PFSK-1 (cell line): Measurements from ENCODE around the gene FAM53A.

ENCODE experiments used
- FOXP2 ChIP-seq: optimal IDR thresholded peaks from 2 replicates; pipeline ENCODE3; 2011; ENCODE audit warnings: borderline replicate concordance, control low read depth, inconsistent platforms; ENCODE audit not compliant: insufficient read depth; ENCODE audit errors: extremely low read length, extremely low read depth
- POLR2AphosphoS5 ChIP-seq: IDR thresholded peaks from 2 replicates; pipeline ENCODE4 v1.6.1; 2012; ENCODE audit warnings: low read depth, mild to moderate bottlenecking, control low read depth, low read length, moderate library complexity
- REST ChIP-seq, 2 experiments: IDR thresholded peaks; 2 replicates each; pipeline versions ENCODE4 v1.6.1 to v1.8.0; 2011 to 2012; ENCODE audit warnings: low read depth in 2 of 2, low read length in 2 of 2, control low read depth in 1 of 2, inconsistent platforms in 1 of 2, mild to moderate bottlenecking in 1 of 2, moderate library complexity in 1 of 2; ENCODE audit not compliant: insufficient read depth in 1 of 2
- SIN3A ChIP-seq: IDR thresholded peaks from 2 replicates; pipeline ENCODE4 v1.6.1; 2012; ENCODE audit warnings: mild to moderate bottlenecking, low read length, moderate library complexity, borderline replicate concordance; ENCODE audit not compliant: insufficient read depth
- TAF1 ChIP-seq: IDR thresholded peaks from 2 replicates; pipeline ENCODE4 v1.6.1; 2012; ENCODE audit warnings: low read length, control low read depth, borderline replicate concordance; ENCODE audit not compliant: insufficient read depth

Gene FAM53A

GRCh38 chr4:1713003-1713851, 29.1 kb upstream of the FAM53A start:
- TF ChIP-seq TAF1: no peak
- no peak for TF ChIP-seq POLR2AphosphoS5
- TF ChIP-seq REST (IDR thresholded peaks at IDR 0.05; ENCODE audit: insufficient read depth in 1 of 2, low read depth in 2 of 2, low read length in 2 of 2): no peak
- TF ChIP-seq FOXP2: no peak
- TF ChIP-seq SIN3A: no peak

GRCh38 chr4:1712216-1713002, 28.3 kb upstream of the FAM53A start, which contains the start of gene SLBP:
SLBP (minus strand) TSS chr4:1712319; CDS start chr4:1712188, 131 bp downstream.
- TF ChIP-seq POLR2AphosphoS5 (peak; percentile 35; the same call in 1 of the 2 replicates), TAF1 (peak; percentile 89; the same call in 1 of the 2 replicates), SIN3A (peak; percentile 98), FOXP2 (no peak), REST (IDR thresholded peaks at IDR 0.05; ENCODE audit: insufficient read depth in 1 of 2, low read depth in 2 of 2, low read length in 2 of 2) (peak in 1 of 2 experiments; percentile 37; a peak in 1 of 4 replicates)

GRCh38 chr4:1711571-1712215, 27.6 kb upstream of the FAM53A start:
- TF ChIP-seq SIN3A: peak; percentile 60; the same call in 1 of the 2 replicates
- TF ChIP-seq POLR2AphosphoS5: no peak
- no peak for TF ChIP-seq FOXP2
- no peak for TF ChIP-seq TAF1

GRCh38 chr4:1711055-1711570, 27.0 kb upstream of the FAM53A start:
- TF ChIP-seq REST (IDR thresholded peaks at IDR 0.05; ENCODE audit: insufficient read depth in 1 of 2, low read depth in 2 of 2, low read length in 2 of 2): no peak
- no peak for TF ChIP-seq POLR2AphosphoS5
- TF ChIP-seq FOXP2: no peak
- TF ChIP-seq SIN3A: no peak
- TF ChIP-seq TAF1: no peak
